T-helper 1 cell treated with Interleukin-12 subunit alpha and Interleukin-12 subunit beta and Interleukin-4 antibody, amounts not matched to agents 30 ng/mL and 1 ng/mL, for 36 hours (primary cell): ENCODE data around the gene CTDP1. TPM values are rescaled to one million over a fixed set of nuclear protein-coding genes. Genes with fewer than 3 reads are reported as not detected.
"Not testable (repeated sequence)": the region's sequence is repeated elsewhere in the genome, so short reads cannot be mapped to it uniquely, and the experiment has no call there.

Source experiments
- intact Hi-C: fragments of 100-400 bp; cut with micrococcal nuclease; formaldehyde crosslinking; loops from one replicate; pipeline ENCODE4 v1.15.1; 2024
- total RNA-seq: library from RNA; stranded (reverse); gene quantifications from 2 replicates; pipeline ENCODE4 v1.2.3, GENCODE V29; 2022

Gene CTDP1
- total RNA-seq, 1 donor from 2014 or later, result 37.5 TPM

- intact Hi-C loops, result no loop called here
These were observed 1.3 kb downstream of the CTDP1 start for GRCh38 chr18:79680891-79681339.

DNA sequence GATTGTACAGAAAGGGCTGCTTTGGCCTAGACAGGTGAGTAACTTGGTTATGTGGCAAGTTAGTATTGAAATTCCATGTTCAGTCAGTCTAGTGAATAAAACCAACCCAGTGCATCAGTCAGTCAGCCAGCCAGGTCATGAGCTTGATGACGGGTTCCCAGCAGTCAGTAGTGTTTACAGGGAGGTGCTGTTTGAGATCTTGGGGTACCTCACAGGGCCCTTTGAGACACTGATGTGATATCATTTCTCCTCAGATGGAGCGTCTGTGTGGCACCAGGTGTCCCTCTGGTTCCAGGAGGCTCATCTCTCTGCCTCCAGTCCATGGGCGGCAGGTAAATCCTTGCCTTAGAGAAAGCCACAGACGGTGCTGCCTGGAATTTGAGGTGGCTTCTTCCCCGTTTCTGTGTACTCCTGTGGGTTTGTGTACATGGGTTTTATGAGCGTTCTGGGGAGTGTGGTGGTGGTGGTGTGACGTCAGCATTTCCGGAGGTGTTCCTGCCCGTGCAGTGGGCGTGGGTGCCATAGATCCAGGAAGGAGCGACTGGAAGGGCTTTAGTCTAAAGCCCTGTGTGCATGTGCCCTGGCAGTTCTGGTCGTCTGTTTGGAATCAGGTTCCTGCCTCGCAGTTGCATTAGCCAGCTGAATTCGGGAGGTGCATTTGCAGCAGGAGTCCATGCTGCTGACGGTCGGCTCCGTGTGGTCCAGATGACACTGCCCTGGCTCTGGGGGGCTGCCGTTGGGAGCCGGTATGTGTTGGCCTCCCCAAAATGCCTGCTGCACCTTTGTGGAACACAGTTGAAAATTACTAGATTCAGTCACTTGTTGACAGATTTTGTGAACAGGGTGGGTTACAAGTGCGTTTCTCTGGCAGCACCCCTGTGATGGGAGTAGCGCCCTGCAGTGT, 2.1 kb downstream of the CTDP1 start:
- intact Hi-C loops, result no loop called here

- intact Hi-C loops, result no loop called here
These were observed 2.9 kb downstream of the CTDP1 start for GRCh38 chr18:79682481-79682880.

GRCh38 chr18:79682894-79683625, 3.5 kb downstream of the CTDP1 start:
- intact Hi-C loops, result no loop called here

DNA sequence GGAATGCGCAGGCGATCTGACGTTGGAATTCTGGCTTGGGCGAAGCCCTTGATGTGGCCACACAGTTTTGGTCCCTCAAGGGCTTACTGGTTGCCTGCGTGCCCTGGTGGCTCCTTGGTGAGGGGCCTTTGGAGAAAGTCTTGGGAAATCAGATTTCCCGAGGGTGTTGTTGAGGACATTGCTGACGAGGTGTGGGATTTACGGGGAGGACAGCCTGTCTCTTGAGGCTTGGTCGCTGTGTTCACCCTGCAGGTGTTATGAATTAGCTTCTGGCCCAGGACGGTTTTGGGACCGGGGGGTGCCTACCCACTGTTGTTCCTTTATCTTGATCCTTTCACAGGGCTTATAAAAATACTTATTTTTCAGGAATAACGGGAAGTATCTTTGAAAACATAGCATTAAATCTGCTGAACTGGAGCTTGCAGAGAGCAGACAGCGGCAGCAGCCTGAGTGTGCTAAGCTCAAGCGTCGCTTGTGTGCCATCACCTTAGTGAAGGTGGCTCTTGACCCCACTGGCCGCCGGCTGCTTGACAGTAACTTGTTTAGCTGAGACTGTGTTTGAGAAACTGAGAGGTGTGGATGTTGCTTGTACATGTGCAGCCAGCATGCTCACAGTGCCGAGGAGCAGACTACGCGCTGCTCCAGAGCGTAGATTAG, 4.2 kb downstream of the CTDP1 start:
- intact Hi-C loops, result no loop called here

GRCh38 chr18:79684283-79684631, 4.7 kb downstream of the CTDP1 start:
- intact Hi-C loops, result no loop called here

- intact Hi-C loops, result no loop called here
These were observed 5.2 kb downstream of the CTDP1 start for GRCh38 chr18:79684787-79685186.

GRCh38 chr18:79685281-79685680, 5.7 kb downstream of the CTDP1 start:
- intact Hi-C loops, result no loop called here

DNA sequence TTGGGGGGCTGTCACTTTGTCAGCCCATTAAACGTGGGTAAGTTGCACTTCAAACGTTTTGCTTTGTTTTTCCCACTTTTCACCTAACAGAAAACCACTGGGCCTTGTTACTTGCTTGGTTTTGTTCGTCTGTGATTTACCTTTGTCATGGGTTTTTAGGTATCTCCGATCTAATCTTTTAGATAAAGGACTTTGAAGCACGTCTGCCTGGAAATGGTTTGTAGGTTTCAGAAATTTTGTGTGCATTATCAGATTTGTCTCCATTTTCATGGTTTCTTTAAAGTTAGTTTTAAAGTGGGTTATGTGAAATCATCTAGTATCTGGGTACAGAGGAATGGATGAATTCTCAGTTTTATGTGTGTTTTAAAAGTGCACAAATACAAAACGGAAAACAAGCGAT, 6.4 kb downstream of the CTDP1 start:
- intact Hi-C loops, result no loop called here

GRCh38 chr18:79687806-79688205, 8.2 kb downstream of the CTDP1 start:
- intact Hi-C loops, result no loop called here

DNA sequence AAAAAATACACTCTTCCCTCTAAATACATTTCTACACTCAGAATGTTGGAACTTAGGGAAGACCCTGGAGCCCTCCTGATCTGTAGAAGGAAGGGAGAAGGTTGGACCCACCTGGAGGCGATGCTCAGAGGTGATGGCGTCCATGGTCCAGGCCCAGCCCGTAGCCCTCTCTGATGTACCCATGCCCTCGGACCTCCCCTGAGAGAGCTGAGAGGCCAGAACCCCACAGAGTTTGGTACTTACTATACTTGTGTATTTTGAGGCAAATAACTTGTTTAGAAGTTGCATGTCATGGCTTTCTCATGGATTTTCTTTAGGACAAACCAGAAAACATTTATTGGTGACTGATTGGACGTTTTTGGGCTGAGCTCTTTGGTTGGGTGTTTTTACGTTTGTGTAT, 10.5 kb downstream of the CTDP1 start:
- intact Hi-C loops, result no loop called here

DNA sequence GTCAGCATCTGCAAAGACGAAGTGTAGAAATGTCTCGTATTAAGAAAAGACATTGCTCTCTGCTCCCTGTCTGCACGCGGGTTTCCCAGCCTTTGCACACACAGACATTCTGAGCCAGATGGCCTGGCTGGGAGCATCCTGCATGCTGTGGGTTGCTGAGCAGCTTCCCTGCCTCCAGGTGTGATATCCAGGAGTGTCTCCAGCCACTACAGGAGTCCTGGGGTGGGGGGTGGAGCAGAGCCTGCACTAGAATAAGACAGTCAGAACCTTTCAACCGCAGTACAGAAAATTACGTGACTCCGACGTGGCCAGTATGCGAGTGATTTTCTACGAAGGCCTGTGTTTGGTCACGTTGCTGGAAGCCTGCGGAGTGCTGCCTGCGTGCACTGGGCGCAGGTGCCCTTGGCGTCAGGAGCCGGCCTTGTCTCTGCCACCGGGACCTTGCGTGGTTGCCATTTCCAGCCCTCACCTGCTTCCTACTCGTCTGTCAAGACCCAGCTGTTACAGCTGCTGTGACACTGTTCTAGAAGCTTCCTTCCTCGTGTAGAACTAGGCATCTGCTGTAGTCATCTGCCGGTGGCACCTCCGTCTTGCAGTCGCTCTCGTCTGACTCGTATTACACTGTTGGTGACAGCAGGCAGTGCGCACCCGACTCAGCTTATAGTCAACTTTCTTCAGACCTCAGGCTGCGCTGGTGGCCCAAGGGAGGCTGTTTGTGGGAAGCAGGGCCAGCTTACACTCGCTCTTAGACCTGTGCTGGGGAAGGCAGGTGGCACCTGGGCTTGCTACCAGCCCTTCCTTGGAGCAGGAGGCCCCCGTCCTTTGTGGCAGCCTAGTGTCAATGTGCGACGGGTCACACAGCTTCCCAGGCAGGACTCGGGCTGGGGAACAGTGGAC, 11.2 kb downstream of the CTDP1 start:
- intact Hi-C loops, result no loop called here

GRCh38 chr18:79692056-79692455, 12.5 kb downstream of the CTDP1 start:
- intact Hi-C loops, result no loop called here

DNA sequence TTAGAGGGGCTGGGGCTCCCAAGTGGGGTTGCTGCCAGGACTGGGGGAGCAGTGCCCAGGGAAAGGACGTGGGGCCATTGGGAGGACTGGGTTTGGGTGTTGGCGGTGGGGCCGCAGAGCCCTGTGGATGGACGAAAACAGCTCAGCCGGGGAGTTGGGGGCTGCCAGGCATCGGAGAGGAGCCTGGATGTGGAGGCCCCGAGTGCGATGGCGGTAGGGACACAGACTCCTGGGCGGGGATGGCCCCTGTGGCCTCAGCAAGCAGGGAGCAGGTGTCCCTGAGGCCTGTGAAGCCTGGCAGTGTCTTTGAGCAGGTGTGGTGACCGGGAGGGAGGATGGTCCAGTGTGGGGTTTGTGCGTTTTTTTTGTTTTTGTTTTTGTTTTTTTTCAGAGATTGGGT, 13.3 kb downstream of the CTDP1 start:
- intact Hi-C loops, result no loop called here

- intact Hi-C loops, result no loop called here
These were observed 14.1 kb downstream of the CTDP1 start for GRCh38 chr18:79693561-79694205.

DNA sequence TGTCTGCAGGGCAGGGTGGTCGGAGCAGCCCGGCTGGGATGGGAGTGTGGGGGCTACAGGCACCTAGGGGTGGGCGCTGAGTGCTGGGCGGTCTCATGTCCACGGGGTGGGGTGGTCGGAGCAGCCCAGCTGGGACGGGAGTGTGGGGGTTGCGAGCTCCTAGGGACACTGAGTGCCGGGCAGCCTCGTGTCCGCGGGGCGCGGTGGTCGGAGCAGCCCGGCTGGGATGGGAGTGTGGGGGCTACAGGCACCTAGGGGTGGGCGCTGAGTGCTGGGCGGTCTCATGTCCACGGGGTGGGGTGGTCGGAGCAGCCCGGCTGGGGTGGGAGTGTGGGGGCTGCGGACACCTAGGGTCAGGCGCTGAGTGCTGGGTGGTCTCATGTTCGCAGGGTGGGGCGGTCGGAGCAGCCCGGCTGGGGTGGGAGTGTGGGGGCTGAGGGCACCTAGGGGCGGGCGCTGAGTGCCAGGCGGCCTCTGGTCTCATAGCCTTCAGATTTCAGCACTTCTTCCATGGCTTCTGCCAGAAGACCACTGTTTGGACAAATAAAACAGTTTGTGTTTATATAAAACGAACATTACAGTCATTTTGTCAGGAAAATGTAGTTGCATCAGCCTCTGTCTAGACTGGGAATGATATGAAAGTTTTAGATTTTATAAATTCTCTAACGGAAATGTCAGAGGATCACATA, 14.7 kb downstream of the CTDP1 start:
- intact Hi-C loops, result not testable (repeated sequence)

GRCh38 chr18:79694895-79695213, 15.3 kb downstream of the CTDP1 start:
- intact Hi-C loops, result no loop called here

- intact Hi-C loops, result no loop called here
These were observed 15.7 kb downstream of the CTDP1 start for GRCh38 chr18:79695269-79695668.

- intact Hi-C loops, result no loop called here
These were observed 16.6 kb downstream of the CTDP1 start for GRCh38 chr18:79695856-79696850.
